Mesodermal cell (in vitro differentiated cells): ENCODE data around the gene RFX2.

Experiments used
- H3K27ac ChIP-seq: 2 replicates; pipeline ENCODE4 v1.7.0; 2013; ENCODE audit warnings: mild to moderate bottlenecking, low read depth, low read length, moderate library complexity; ENCODE audit not compliant: severe bottlenecking
- H3K36me3 ChIP-seq: 2 replicates; pipeline ENCODE4 v1.7.1; 2013; ENCODE audit warnings: mild to moderate bottlenecking, low read length, moderate library complexity; ENCODE audit not compliant: control insufficient read depth, insufficient read depth
- H3K4me1 ChIP-seq: one replicate; pipeline ENCODE4 v1.7.1; 2013; ENCODE audit warnings: mild to moderate bottlenecking, low read length; ENCODE audit not compliant: insufficient read depth, control insufficient read depth, poor library complexity, severe bottlenecking
- H3K4me3 ChIP-seq: 2 replicates; pipeline ENCODE4 v1.7.0; 2013; ENCODE audit warnings: low read length, control low read depth, mild to moderate bottlenecking; ENCODE audit not compliant: insufficient read depth, poor library complexity, severe bottlenecking; ENCODE audit errors: extremely low read depth
- H3K9me3 ChIP-seq: 2 replicates; pipeline ENCODE4 v1.7.1; 2013; ENCODE audit warnings: mild to moderate bottlenecking, low read length, moderate library complexity; ENCODE audit not compliant: control insufficient read depth
- WGBS, 2 experiments: methylation state at CpG; one replicate each; pipeline ENCODE4 v1.1.5; 2013; ENCODE audit warnings: missing lambda C conversion rate in 2 of 2; ENCODE audit not compliant: insufficient coverage in 2 of 2; 5-methylcytosine and 5-hydroxymethylcytosine counted together

RFX2 gene

DNA sequence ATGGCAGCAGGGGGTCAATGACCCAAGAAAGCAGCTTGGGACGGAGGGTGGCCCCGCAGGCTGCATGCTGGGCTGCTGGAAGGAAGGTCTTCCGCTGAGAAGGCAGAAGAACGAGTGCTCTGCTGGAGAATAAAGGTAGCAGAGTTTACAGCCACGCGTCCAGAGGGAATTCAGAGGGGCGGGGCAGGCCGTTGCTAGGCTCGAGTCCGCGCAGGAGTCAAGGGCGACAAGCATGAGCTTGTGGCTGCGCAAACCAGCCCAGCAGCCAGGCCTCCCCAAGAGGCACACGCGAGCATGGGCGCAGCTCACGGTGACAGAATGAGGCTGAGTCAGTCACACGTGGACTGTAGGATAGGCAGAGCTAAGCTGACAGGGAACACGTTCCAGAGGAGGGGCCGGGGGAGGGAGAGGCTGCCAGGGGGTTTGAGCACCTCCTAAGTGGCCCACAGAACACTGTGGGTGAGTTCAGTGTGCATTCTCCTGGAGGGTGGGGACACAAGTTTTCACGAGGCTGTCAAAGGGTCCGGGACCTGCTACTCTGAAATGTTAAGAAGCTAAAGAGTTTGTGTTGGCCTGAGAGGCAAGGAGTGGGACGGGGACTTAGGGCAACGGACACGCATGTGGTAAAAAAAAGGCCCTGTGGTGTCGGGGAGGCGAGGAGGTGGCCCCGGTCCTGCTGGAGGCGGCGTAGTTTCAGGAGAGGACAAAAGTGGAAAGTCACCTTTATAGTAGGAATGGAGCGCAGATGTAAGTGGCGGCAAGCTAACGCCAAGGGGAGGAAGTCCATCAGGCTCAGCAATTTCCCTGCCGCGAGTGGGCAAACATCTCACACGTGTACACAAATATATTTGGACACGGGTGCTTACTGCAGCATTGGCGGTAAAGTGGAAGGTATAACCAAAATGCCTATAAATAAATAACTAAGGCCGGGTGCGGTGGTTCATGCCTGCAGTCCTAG lies 17.7 kb downstream of the RFX2 start:
- Histone ChIP-seq H3K36me3 (no peaks in the 10 kb centered on the region), H3K27ac (peak overlapping the region; percentile 6), H3K4me3 (no peak overlapping the region), H3K9me3 (no peaks in the 10 kb centered on the region), H3K4me1 (peaks cover 17% of the 10 kb centered on the region)
- 46 to 47% methylated on average over 37 to 38 of the region's 40 CpGs for WGBS, 2 experiments

DNA sequence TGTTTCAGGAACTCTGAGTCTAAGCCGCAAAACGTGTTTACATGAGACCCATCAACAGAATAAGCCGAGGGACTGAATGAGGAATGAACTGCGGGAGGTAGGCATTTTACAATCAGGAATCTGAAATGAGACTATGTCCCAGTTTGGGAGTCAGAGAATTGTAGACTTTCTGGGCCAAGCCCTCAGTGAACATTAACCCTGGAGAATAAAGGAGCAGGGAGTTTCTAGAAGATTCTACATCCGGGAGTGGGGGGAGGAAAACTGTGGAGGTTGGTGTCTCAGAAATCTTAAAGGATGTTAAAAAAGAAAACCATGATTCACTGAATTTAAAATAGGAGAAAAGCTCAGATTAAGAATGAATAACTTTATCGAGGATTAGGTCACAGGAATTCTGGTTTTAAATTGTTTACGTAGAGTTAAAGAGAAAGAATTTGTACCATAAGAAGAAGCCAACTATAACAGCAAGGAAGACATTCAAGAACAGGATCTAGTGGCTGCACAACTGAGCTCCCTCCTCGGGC lies 18.5 kb downstream of the RFX2 start:
- H3K9me3 ChIP-seq, result no peaks in the 10 kb centered on the region
- H3K4me3 ChIP-seq, result no peak overlapping the region
- peak overlapping the region; percentile 6 for H3K27ac ChIP-seq
- 69 to 72% methylated on average over 7 of the region's 8 CpGs for WGBS, 2 experiments
- H3K4me1 ChIP-seq, result peaks cover 24% of the 10 kb centered on the region
- no peaks in the 10 kb centered on the region for H3K36me3 ChIP-seq

DNA sequence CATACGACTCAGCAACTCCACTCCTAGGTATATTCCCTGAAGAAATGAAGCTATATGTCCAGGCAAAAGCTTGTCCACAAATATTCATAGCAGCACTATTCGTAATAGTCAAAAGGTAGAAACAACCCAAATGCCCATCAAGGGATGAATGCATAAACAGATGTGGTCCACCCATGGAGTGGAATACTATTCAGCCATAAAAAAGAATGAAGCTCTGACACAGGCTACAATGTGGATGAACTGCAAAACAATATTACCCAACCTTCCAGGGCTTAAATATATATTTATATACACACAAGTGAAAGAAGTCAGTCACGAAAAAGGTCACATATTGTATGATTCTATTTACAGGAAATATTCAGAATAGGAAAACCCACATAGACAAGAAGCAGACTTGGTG lies 19.7 kb downstream of the RFX2 start:
- 88 to 100% methylated on average over 1 to 2 of the region's 3 CpGs for WGBS, 2 experiments
- H3K27ac ChIP-seq, result no peak overlapping the region

DNA sequence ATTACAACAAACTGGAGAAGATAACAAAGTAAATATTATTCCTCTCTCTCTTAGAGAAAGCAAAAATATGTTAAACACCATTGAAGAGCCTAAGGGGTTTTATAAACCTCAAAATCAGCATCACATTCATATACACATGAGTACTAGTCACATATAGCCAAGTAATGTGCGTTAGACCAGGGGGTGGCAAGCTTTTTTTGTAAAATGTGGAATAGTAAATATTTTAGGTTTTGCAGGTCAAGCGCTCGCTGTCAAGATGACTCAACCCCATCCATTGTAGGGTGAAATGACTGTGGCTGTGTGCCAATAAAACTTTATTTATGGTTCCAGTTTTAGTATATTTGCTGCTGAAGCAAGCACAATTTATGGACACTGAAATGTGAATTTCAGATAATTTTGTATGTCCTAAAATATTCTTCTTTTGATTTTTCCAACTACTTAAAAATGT lies 21.7 kb downstream of the RFX2 start:
- H3K4me3 ChIP-seq, result no peak overlapping the region
- H3K27ac ChIP-seq, result no peak overlapping the region
- 90 to 100% methylated on average over 2 of the region's 3 CpGs for WGBS, 2 experiments
- H3K4me1 ChIP-seq, result peaks cover 30% of the 10 kb centered on the region
- no peaks in the 10 kb centered on the region for H3K36me3 ChIP-seq
- H3K9me3 ChIP-seq, result peaks cover 3% of the 10 kb centered on the region

More for the DNA sequence above, 19.7 kb downstream of the RFX2 start:
- Histone ChIP-seq H3K4me1 (peaks cover 30% of the 10 kb centered on the region), H3K4me3 (no peak overlapping the region), H3K9me3 (no peaks in the 10 kb centered on the region), H3K36me3 (no peaks in the 10 kb centered on the region)

DNA sequence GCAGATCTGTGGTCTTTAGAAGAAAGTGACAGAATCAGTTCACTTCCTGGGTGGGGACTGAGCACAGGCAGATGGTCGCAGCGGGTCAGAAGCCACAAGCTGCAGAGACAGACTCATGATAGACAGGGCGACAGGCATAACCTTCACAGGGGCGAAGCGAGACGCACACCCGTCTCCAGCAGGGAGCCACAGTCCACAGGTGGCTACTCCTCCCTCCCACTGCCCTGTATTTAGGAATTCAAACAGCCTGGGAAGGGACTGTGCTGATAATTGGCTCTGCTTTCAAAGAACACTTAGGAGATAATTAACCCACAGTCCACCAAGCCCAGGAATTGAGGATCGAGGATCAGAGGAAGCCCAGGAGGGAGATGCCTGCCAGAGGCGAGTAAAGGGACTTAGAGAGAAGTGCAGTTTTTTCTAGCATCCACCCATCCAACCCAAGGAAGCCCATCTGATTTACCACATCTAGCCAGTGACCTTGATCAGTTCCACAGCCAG lies 23.2 kb downstream of the RFX2 start:
- Histone ChIP-seq H3K27ac (peak overlapping the region; percentile 65), H3K4me3 (no peak overlapping the region), H3K4me1 (peaks cover 21% of the 10 kb centered on the region), H3K36me3 (no peaks in the 10 kb centered on the region), H3K9me3 (peaks cover 3% of the 10 kb centered on the region)
- WGBS, 2 experiments, result 38 to 47% methylated on average over 2 to 7 of the region's 9 CpGs

DNA sequence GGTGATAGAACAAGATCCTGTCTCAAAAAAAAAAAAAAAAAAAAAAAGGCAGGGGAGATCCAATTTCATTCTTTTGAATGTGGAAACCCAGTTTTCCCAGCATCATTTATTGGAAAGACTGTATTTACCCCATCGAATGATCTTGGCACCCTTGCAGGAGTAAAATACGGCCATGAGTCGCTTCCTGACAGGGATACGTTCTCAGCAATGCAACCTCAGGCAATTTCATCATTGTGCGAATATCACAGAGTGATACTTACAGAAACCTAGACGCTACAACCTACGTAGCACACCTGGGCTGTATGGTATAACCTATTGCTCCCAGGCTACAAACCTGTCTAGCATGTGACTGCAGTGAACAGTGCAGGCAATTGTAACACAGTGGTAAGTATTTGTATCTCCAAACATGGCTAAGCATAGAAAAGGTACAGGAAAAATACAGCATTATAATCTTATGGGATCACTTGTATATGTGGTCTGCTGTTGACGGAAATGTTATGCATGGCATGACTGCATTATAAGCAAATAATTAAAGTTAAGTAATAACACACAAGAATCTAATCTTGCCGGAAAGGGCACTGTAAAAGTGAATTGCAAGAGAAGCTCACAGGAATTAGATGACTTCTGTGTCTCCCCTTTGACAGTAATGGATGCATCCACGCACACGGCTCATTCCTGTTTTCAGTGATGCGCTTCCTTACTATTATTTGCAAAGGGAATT lies 24.1 kb downstream of the RFX2 start:
- no peaks in the 10 kb centered on the region for H3K36me3 ChIP-seq
- 87 to 97% methylated on average over 9 to 11 of the region's 12 CpGs for WGBS, 2 experiments
- peaks cover 3% of the 10 kb centered on the region for H3K9me3 ChIP-seq
- peaks cover 17% of the 10 kb centered on the region for H3K4me1 ChIP-seq
- H3K4me3 ChIP-seq, result no peak overlapping the region
- no peak overlapping the region for H3K27ac ChIP-seq

DNA sequence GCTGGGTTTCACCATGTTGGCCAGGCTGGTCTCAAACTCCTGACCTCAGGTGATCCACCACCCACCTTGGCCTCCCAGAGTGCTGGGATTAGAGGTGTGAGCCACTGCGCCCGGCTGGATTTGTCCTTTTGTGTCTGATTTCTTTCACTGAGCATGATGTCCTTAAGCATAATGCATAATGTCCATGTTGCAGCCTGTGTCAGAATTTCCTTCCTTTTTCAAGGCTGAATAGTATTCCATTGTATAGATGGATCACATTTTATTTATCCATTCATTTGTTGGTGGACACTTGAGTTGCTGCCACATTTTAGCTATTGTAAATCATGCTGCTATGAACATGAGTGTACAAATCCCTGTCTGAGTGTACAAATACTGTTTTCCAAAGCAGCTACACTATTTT lies 25.5 kb downstream of the RFX2 start:
- H3K36me3 ChIP-seq, result no peaks in the 10 kb centered on the region
- H3K27ac ChIP-seq, result no peak overlapping the region
- H3K9me3 ChIP-seq, result peaks cover 3% of the 10 kb centered on the region
- no peak overlapping the region for H3K4me3 ChIP-seq
- WGBS, 2 experiments, result 100% methylated on average over 2 of the region's 2 CpGs
- peaks cover 17% of the 10 kb centered on the region for H3K4me1 ChIP-seq

DNA sequence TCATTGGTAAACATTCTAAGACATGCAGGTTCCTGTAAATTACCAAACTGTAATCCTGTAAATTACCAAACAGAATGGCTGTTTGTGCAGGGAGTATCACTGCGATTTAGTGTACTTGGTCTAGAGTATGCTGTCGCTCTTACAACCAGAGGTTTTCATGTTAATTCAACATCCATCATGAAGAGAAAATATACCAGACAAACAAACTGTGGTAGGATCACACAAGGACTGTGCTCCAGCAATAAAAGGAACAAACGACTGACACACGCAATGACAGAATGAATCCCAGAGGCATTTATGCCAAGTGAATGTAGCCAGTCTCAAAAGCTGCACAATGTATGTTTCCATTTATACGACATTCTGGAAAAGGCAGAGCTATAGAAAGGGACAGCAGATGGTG lies 31.2 kb downstream of the RFX2 start:
- 95% methylated on average over 3 to 5 of the region's 5 CpGs for WGBS, 2 experiments
- Histone ChIP-seq H3K36me3 (no peaks in the 10 kb centered on the region), H3K4me3 (no peak overlapping the region), H3K9me3 (no peaks in the 10 kb centered on the region), H3K4me1 (peaks cover 9% of the 10 kb centered on the region), H3K27ac (no peak overlapping the region)

DNA sequence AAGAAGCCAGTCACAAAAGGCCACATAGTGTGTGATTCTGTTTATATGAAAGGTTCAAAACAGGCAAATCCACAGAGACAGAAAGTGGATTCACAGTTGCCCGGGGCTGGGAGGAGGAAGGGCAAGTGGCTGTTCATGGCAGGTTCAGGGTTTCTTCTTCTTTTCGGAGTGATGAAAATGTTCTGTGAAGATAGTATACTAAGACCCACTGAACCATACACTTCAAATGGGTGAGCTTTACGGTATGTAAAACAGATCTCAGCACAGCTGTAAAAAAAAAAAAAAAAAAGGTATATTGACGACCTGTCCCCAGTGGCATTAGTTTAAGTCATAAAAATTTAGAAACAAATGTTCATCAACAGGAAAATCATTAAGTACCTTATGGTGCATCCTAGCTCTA lies 32.2 kb downstream of the RFX2 start:
- H3K4me3 ChIP-seq, result no peak overlapping the region
- no CpG with 5 or more reads among the region's 4 CpGs for WGBS, 2 experiments
- H3K36me3 ChIP-seq, result no peaks in the 10 kb centered on the region

DNA sequence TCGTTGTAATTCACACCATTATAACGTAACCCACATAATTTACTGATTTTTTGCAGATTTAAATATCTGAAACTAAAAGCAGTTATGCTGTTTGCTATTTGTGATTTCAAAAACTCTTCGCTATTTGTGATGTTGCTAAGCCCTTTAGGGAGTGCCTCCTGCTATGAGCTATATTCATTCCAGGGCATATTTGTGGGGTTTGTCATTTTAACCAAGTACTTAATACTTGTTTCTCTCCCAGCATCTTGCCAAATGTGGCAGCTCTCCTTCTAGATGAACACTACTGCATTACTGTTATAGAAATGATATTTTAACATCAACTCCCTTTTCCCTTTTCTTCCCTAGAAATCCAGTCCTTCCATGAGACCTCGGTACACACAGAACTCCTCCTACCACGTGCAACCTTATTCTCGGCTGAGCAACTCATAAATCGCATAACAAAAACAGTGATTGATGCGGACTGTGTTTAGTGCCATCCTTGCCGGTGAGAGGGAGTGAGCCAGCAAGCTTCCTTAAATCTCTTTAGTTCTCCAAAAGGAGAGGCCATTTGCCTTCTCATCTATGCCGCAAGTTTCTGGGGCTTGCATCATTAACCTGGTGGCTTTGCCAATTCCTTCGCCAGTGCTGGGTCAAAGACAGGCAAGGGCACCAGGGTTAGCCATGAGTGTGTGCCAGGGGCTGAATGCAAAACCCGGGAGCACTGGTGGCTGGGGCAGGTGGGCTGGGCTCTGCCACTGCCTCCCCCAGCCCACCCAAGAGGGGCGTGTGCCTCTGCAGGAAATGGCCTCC lies 33.4 kb downstream of the RFX2 start:
- 77 to 80% methylated on average over 8 to 9 of the region's 13 CpGs for WGBS, 2 experiments
- H3K9me3 ChIP-seq, result no peaks in the 10 kb centered on the region
- peaks cover 9% of the 10 kb centered on the region for H3K4me1 ChIP-seq
- no peak overlapping the region for H3K27ac ChIP-seq
- no peaks in the 10 kb centered on the region for H3K36me3 ChIP-seq
- H3K4me3 ChIP-seq, result no peak overlapping the region

More for the DNA sequence above, 32.2 kb downstream of the RFX2 start:
- Histone ChIP-seq H3K27ac (no peak overlapping the region), H3K4me1 (peaks cover 9% of the 10 kb centered on the region), H3K9me3 (no peaks in the 10 kb centered on the region)
